Vagina (tissue), 2 donors: ENCODE results near the gene PACC1.

Source experiments
- CTCF ChIP-seq, 3 experiments: fragments of 450-650 bp in 2 of 3; fragments of 200-600 bp in 1 of 3; sonication (generic) in 1 of 3; IDR thresholded peaks; one replicate each; pipeline ENCODE4 v1.5.1; 2017 to 2019; ENCODE audit warnings: antibody characterized with exemption in 3 of 3, mild to moderate bottlenecking in 2 of 3, moderate library complexity in 2 of 3
- POLR2AphosphoS5 ChIP-seq, 2 donors: sonication (generic); formaldehyde crosslinking; IDR thresholded peaks; one replicate each; pipeline ENCODE4 v1.9.0; 2017; ENCODE audit warnings: antibody characterized with exemption in 2 of 2, mild to moderate bottlenecking in 2 of 2, low read depth in 1 of 2; ENCODE audit not compliant: insufficient read depth in 1 of 2

GRCh38 chr1:212323066-212323465, 91.6 kb downstream of the PACC1 start:
- TF ChIP-seq POLR2AphosphoS5 (IDR thresholded peaks at IDR 0.05; ENCODE audit: insufficient read depth in 1 of 2, low read depth in 1 of 2) (no peak), CTCF (IDR thresholded peaks at IDR 0.05) (no peak)
